Neutrophil (primary cell): ENCODE measurements around the gene FGGY.
"Not testable (repeated sequence)": the region's sequence is repeated elsewhere in the genome, so short reads cannot be mapped to it uniquely, and the experiment has no call there.

Experiments
- H3K27ac ChIP-seq: fragments of 200-600 bp; sonication (generic); 2 replicates; pipeline ENCODE4 v1.5.1; 2016; ENCODE audit warnings: mild to moderate bottlenecking, moderate library complexity
- H3K27me3 ChIP-seq: fragments of 200-600 bp; sonication (generic); 2 replicates; pipeline ENCODE4 v1.6.0; 2016; ENCODE audit warnings: mild to moderate bottlenecking
- H3K36me3 ChIP-seq: fragments of 200-600 bp; sonication (generic); 2 replicates; pipeline ENCODE4 v1.5.1; 2017
- H3K4me1 ChIP-seq, 2 experiments: fragments of 200-600 bp in 1 of 2; sonication (generic) in 1 of 2; 1 replicate in 1 of 2; 2 replicates in 1 of 2; pipeline versions ENCODE4 v1.5.1 to v1.6.1; 2013 to 2016; ENCODE audit warnings: low read depth in 1 of 2, low read length in 1 of 2, mild to moderate bottlenecking in 1 of 2, moderate library complexity in 1 of 2; ENCODE audit not compliant: control insufficient read depth in 1 of 2, insufficient read depth in 1 of 2
- H3K4me3 ChIP-seq, 2 experiments: fragments of 200-600 bp in 1 of 2; sonication (generic) in 1 of 2; 1 replicate in 1 of 2; 2 replicates in 1 of 2; pipeline ENCODE4 v1.5.1; 2013 to 2016; ENCODE audit warnings: low read depth in 1 of 2, low read length in 1 of 2, mild to moderate bottlenecking in 1 of 2, moderate library complexity in 1 of 2
- H3K9me3 ChIP-seq: fragments of 200-600 bp; sonication (generic); 2 replicates; pipeline ENCODE4 v1.5.1; 2016
- TF ChIP-seq, protein P1 (sequence below): fragments of 200-600 bp; sonication (generic); IDR thresholded peaks from 2 replicates; pipeline ENCODE4 v1.5.1; 2016; ENCODE audit warnings: antibody characterized with exemption

Gene FGGY

DNA sequence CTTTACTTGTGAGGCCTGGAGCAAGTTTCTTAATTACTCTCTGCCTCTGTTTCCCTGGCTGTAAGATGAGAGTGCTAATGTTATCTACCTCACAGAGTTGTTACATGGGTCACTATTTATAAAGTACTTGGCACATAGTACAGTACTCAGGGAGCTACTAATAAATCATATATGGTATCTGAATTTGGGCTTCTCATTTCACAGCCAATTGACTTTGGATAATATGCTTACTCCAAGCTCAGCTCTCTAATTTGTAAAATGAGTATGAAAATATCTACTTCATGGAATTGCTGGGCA lies 409.4 kb downstream of the FGGY start:
- no peaks in the 10 kb centered on the region for H3K9me3 ChIP-seq
- H3K36me3 ChIP-seq: no peaks in the 10 kb centered on the region
- TF ChIP-seq, protein P1, sequence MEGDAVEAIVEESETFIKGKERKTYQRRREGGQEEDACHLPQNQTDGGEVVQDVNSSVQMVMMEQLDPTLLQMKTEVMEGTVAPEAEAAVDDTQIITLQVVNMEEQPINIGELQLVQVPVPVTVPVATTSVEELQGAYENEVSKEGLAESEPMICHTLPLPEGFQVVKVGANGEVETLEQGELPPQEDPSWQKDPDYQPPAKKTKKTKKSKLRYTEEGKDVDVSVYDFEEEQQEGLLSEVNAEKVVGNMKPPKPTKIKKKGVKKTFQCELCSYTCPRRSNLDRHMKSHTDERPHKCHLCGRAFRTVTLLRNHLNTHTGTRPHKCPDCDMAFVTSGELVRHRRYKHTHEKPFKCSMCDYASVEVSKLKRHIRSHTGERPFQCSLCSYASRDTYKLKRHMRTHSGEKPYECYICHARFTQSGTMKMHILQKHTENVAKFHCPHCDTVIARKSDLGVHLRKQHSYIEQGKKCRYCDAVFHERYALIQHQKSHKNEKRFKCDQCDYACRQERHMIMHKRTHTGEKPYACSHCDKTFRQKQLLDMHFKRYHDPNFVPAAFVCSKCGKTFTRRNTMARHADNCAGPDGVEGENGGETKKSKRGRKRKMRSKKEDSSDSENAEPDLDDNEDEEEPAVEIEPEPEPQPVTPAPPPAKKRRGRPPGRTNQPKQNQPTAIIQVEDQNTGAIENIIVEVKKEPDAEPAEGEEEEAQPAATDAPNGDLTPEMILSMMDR: no peak
- H3K27me3 ChIP-seq: no peaks in the 10 kb centered on the region
- H3K27ac ChIP-seq: no peak overlapping the region
- H3K4me3 ChIP-seq: no peak overlapping the region
- H3K4me1 ChIP-seq: no peaks in the 10 kb centered on the region

DNA sequence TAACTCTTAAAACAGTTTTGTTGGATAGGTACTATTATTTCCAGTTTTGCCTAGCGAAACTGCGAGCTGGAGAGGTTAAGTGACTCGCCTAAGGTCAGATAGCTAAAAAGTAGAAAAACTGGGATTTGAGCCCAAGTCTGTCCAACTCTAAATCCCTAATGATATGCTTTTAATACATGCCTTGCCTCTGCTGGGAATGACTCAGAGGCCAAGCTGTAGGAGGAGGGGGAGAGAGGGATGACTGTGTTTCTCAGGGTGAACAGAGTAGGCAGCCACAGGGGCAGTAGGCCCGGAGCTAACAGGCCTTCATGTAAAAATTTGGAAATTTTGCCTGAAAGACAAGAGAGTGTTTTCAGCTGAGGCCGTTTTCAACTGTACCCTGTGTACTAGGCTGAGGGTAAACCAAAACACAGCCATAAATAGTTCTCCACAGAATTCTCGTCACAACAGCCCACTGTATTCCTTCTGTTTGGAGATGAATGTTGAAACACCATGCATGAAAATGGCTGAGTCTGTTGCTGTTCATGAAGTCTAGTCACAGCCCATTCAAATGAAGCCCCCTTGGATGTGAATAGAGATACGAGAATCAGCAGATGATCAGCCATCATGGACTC lies 410.4 kb downstream of the FGGY start:
- Histone ChIP-seq H3K4me1 (no peaks in the 10 kb centered on the region), H3K4me3 (no peak overlapping the region), H3K27me3 (no peaks in the 10 kb centered on the region), H3K9me3 (no peaks in the 10 kb centered on the region), H3K27ac (no peak overlapping the region), H3K36me3 (no peaks in the 10 kb centered on the region)
- TF ChIP-seq, protein P1: no peak

DNA sequence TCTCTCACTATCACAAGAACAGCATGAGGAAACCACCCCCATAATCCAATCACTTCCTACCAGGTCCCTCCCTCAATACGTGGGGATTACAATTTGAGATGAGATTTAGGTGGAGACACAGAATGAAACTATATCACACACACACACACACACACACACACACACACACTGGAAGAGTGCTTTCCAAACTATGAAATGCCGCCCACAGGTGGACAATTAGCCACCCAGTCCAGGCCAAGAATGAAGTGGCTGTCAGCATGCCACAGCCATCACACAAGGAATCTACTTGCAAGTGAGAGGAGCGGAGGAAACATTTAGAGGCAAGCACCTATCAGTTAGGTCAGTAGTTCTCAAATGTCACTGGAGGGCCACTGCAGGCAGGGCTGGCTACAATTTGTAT lies 412.4 kb downstream of the FGGY start:
- Histone ChIP-seq H3K4me1 (no peaks in the 10 kb centered on the region), H3K27me3 (no peaks in the 10 kb centered on the region), H3K9me3 (no peaks in the 10 kb centered on the region), H3K27ac (no peak overlapping the region), H3K36me3 (no peaks in the 10 kb centered on the region), H3K4me3 (no peak overlapping the region)
- TF ChIP-seq, protein P1: no peak

DNA sequence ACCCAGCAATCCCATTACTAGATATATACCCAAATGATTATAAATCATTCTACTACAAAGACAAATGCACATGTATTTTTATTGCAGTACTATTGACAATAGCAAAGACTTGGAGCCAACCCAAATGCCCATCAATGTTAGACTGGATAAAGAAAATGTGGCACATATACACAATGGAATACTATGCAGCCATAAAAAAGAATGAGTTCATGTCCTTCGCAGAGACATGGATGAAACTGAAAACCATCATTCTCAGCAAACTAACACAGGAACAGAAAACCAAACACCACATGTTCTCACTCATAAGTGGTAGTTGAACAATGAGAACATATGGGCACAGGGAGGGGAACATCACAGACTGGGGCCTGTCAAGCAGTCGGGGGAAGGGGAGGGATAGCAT lies 414.0 kb downstream of the FGGY start:
- not testable (repeated sequence) for H3K9me3 ChIP-seq, H3K4me1 ChIP-seq, H3K27ac ChIP-seq, H3K36me3 ChIP-seq, H3K4me3 ChIP-seq, H3K27me3 ChIP-seq

DNA sequence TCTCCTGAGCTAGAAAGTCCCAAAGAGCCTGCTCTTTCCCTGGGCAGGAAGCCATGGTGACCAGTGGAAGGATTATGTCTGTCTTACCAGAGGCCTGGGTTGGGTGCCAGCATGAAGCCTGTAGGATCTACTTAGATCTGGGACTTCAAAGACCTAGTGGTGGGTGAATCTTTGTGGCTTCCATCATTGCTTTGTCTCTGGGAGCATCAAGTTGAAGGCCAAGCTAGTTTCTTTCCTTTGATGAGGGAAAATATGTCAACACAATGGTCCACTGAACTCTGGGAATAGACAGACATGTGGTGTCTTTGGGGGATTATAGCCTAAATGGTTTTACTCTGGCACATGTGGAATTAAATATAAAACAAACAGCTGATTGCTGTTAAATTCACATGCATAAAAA lies 417.3 kb downstream of the FGGY start:
- TF ChIP-seq, protein P1: no peak

DNA sequence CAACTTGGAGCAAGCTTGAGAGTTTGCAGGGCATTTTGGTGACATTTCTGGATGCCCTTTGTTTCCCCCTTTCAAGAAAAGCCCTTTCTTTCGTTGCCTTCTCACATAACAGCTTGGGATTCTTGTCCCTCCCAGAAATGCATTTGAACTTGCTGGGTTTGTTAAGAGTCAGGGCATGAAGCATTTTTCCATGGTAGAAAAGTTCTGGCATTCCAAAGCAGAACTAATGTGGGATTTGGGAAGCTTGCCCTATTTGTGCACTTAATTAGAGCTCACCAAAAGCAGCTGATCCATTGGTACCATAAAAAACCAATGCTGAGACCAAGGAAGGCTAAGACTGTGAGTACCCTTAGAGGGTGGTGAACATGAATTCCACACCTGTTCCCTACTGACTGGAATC lies 418.1 kb downstream of the FGGY start:
- Histone ChIP-seq H3K4me3 (no peak overlapping the region), H3K36me3 (no peaks in the 10 kb centered on the region), H3K9me3 (no peaks in the 10 kb centered on the region), H3K27me3 (no peaks in the 10 kb centered on the region), H3K4me1 (no peaks in the 10 kb centered on the region), H3K27ac (no peak overlapping the region)
- TF ChIP-seq, protein P1: no peak

More for the DNA sequence above, 417.3 kb downstream of the FGGY start:
- Histone ChIP-seq H3K27ac (no peak overlapping the region), H3K9me3 (no peaks in the 10 kb centered on the region), H3K27me3 (no peaks in the 10 kb centered on the region), H3K36me3 (no peaks in the 10 kb centered on the region), H3K4me3 (no peak overlapping the region), H3K4me1 (no peaks in the 10 kb centered on the region)
